Hindlimb muscle (tissue), 1 donor: ENCODE measurements around the gene ADAM11. TPM values are rescaled to one million over a fixed set of nuclear protein-coding genes. Genes with fewer than 3 reads are reported as not detected.
A peak's percentile ranks its signal among the peaks of the same experiment; 100 is the strongest.

Experiments
- DNase-seq: peaks from one replicate; pipeline ENCODE4 v3.0.0-alpha.2; 2013
- polyA plus RNA-seq: library from polyadenylated mRNA; unstranded; fragments of 120-200 nt; gene quantifications from one replicate; pipeline ENCODE4 v1.2.1, GENCODE V29; 2013; ENCODE audit not compliant: insufficient read length

ADAM11 gene
- polyA plus RNA-seq, 1 donor = 1.4 TPM

GRCh38 chr17:44776628-44777393 is 18.0 kb downstream of the ADAM11 start:
- no peak for DNase-seq

DNA sequence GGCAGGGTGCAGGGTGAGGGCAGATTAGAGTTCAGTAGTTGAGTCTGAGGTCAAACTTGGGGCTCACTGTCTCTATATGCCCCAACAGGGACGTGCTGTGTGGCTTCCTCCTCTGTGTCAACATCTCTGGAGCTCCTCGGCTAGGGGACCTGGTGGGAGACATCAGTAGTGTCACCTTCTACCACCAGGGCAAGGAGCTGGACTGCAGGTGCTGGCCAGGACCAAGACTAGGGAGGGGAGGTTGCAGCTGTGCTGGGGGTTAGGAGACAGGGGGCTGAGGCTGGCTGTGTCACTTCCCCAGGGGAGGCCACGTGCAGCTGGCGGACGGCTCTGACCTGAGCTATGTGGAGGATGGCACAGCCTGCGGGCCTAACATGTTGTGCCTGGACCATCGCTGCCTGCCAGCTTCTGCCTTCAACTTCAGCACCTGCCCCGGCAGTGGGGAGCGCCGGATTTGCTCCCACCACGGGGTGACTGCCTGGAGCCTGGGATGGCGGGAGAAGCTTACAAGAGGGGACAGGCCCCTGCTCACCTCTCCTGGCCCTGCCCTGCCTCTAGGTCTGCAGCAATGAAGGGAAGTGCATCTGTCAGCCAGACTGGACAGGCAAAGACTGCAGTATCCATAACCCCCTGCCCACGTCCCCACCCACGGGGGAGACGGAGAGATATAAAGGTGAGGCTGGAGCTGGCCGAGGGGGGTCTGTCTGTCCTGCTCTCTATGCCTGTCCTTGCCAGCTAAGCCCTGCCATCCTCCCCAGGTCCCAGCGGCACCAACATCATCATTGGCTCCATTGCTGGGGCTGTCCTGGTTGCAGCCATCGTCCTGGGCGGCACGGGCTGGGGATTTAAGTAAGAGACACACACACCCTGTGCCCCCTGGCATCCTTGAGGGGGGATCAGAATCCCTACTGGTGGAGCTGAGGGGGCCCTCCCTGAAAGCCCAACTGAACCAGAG is 18.9 kb downstream of the ADAM11 start:
- no peak for DNase-seq

GRCh38 chr17:44778656-44779210 is 19.9 kb downstream of the ADAM11 start:
- DNase-seq = no peak

- peak; percentile 86 for DNase-seq
Observed at GRCh38 chr17:44779211-44780025, 20.6 kb downstream of the ADAM11 start.

DNA sequence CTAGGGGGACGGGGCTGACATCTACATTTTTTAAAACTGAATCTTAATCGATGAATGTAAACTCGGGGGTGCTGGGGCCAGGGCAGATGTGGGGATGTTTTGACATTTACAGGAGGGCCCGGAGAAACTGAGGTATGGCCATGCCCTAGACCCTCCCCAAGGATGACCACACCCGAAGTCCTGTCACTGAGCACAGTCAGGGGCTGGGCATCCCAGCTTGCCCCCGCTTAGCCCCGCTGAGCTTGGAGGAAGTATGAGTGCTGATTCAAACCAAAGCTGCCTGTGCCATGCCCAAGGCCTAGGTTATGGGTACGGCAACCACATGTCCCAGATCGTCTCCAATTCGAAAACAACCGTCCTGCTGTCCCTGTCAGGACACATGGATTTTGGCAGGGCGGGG is 21.4 kb downstream of the ADAM11 start:
- DNase-seq = no peak

- DNase-seq = no peak
Observed at GRCh38 chr17:44780845-44781480, 22.2 kb downstream of the ADAM11 start.

- DNase-seq = peak; percentile 77
Observed at GRCh38 chr17:44781551-44782325, 22.9 kb downstream of the ADAM11 start.

- no peak for DNase-seq
Observed at GRCh38 chr17:44782326-44782850, 23.6 kb downstream of the ADAM11 start.

GRCh38 chr17:44785921-44786320 is 27.1 kb downstream of the ADAM11 start:
- DNase-seq = no peak

DNA sequence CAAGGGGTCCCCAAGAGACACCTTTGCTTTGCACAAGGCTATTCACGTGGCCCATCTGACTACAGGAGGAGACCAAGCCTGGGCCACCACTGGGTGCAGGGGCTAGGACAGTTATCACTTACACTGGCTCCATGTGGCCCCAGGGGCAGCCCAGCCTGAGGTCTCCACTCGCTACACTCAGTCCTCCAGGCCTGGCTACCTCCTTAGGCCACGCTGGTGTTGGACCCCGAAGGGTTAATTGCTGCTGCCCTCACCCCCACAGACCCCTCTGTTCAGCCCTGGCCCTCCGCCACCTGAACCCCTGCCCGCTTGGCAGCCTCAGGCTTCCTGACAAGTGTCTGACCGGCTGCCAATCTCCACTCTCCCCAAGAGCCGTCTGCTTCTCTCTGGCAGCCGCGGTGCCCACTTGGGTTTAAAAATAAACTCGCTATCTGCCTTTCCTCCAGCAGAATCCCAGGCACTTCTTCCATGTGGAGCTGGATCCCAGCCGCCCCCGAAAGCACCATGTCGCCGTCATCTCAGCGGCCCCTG is 27.8 kb downstream of the ADAM11 start:
- DNase-seq = no peak

GRCh38 chr17:44787271-44787940 is 28.6 kb downstream of the ADAM11 start:
- no peak for DNase-seq

DNA sequence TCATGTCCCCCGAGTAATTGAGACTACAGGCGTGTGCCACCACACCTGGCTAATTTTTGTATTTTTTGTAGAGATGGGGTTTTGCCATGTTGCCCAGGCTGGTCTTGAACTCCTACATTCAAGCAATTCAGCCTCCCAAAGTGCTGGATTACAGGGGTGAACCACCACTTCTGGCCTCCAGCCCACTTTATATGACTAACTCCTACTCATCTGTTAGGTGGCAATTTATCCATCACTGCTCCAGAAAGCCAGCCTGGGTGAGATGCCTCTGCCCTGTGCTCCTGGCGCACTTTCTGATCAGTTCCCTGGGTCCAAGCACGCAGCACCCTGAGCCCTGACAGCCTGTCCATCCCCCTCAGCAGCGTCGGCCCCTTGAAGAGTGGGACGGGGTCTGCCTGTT is 29.4 kb downstream of the ADAM11 start:
- no peak for DNase-seq

DNA sequence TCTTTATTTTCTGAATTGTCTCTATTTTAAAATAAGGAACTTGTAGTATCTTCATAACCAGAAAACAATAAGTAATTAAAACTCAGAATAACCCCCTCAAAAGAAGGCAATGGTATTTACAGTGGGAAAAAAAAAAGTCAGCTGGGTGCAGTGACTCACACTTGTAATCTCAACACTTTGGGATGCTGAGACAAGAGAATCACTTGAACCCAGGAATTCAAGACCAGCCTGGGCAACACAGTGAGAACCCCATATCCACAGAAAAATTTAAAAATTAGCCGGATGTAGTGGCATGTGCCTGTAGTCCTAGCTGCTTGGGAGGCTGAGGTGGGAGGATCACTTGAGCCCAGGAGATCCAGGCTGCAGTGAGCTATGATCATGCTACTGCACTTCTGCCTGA is 33.5 kb downstream of the ADAM11 start:
- no peak for DNase-seq

DNA sequence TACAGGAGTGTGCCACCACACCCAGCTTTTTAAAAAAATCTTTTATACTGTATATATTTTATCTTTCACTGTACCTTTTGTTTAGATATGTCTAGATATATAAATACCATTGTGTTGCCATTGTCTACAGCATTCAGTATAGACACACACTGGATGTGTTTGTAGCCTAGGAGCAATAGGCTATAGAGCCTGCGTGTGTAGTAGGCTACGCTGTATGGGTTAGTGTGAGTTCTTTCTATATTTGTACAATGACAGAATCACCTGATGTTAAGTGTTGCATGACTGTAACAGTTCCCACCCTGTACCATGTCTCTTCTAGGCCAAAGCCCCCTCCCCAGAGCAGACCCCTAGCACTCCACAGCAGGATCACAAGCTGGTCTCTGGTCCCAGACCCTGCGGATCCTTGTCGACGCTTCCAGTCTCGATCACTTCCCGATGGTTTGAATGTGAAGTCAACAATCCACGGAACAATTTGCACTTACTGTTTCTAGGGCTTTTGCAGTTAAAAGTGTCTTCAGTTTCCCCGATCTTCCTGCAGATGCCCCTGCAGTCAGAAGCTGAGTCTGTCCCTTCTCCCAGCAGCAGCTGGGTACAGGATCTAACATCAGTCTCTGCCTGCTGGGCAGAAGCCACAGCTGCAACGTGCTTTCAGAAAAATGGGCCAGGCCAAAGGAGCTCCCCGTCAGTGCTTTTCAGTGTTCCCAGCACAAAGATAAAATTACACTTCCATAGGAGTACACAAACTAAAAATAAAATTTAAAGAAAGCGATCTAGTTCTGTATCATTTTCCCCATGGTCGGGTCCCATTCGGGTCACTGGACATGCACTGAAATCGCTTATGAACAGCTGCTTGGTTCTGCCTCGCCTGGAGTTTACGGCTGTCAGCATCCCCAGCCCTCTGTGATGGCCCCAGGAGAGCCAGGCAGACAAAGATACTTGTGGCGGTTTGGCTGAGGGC is 35.4 kb downstream of the ADAM11 start:
- DNase-seq = peak; percentile 56

GRCh38 chr17:44794851-44795413 is 36.1 kb downstream of the ADAM11 start:
- DNase-seq = no peak

DNA sequence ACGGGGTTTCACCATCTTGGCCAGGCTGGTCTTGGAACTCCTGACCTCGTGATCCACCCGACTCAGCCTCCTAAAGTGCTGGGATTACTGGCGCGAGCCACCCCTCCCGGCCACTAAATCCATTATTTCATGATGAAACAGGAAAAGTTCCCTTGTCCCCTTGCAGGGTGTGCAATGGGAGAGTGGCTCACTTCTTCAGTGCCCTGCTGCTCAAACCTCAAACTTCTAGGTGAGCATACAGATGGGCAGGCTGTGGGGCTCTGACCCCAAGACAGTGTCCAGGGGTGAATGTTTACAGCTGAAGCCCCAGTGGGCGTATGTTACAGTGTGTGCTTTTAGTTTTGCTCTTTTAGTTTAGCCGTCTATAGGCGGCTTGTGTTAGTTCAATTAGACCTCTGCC is 36.6 kb downstream of the ADAM11 start:
- DNase-seq = no peak

GRCh38 chr17:44795928-44796327 is 37.1 kb downstream of the ADAM11 start:
- DNase-seq = no peak

- DNase-seq = no peak
Observed at GRCh38 chr17:44796731-44797130, 37.9 kb downstream of the ADAM11 start.
